Spleen (tissue), 11 donors: ENCODE data around the gene LEFTY2. TPM values are rescaled to one million over a fixed set of nuclear protein-coding genes. Genes with fewer than 3 reads are reported as not detected.

Experiments used
- DNase-seq: peaks from one replicate; pipeline ENCODE4 v3.0.0-alpha.2; 2020
- H3K27ac ChIP-seq, 8 donors: fragments of 200-600 bp; sonication (generic) in 7 of 8; 1 replicate in 4 of 8; 2 replicates in 4 of 8; pipeline versions ENCODE4 v1.5.0 to v1.8.0; 2016 to 2021; ENCODE audit warnings: inconsistent platforms in 4 of 8, mild to moderate bottlenecking in 4 of 8, moderate library complexity in 1 of 8
- H3K27me3 ChIP-seq, 7 donors: fragments of 200-600 bp; sonication (generic) in 6 of 7; replicated peaks in 1 of 7; 1 replicate in 4 of 7; 2 replicates in 3 of 7; pipeline versions ENCODE4 v1.5.0 to v1.8.0; 2016 to 2021; ENCODE audit warnings: inconsistent platforms in 3 of 7, mild to moderate bottlenecking in 1 of 7
- H3K36me3 ChIP-seq, 6 donors: fragments of 200-600 bp; sonication (generic) in 5 of 6; 1 replicate in 4 of 6; 2 replicates in 2 of 6; pipeline versions ENCODE4 v1.5.0 to v1.8.0; 2016 to 2021; ENCODE audit warnings: inconsistent platforms in 2 of 6
- H3K4me1 ChIP-seq, 6 donors: fragments of 200-600 bp; sonication (generic) in 5 of 6; 1 replicate in 3 of 6; 2 replicates in 3 of 6; pipeline versions ENCODE4 v1.5.0 to v1.8.0; 2016 to 2021; ENCODE audit warnings: inconsistent platforms in 3 of 6
- H3K4me3 ChIP-seq, 8 donors: fragments of 200-600 bp; sonication (generic) in 7 of 8; 1 replicate in 4 of 8; 2 replicates in 4 of 8; pipeline versions ENCODE4 v1.5.0 to v1.8.0; 2016 to 2021; ENCODE audit warnings: inconsistent platforms in 4 of 8, mild to moderate bottlenecking in 4 of 8, moderate library complexity in 2 of 8
- H3K9me3 ChIP-seq, 8 donors: fragments of 200-600 bp; sonication (generic) in 7 of 8; 1 replicate in 4 of 8; 2 replicates in 4 of 8; pipeline versions ENCODE4 v1.5.0 to v1.8.0; 2016 to 2021; ENCODE audit warnings: inconsistent platforms in 4 of 8
- CTCF ChIP-seq, 11 experiments: fragments of 200-600 bp in 7 of 11; fragments of 450-650 bp in 4 of 11; sonication (generic) in 4 of 11; IDR thresholded peaks in 8 of 11; conservative IDR thresholded peaks in 3 of 11; 1 replicate in 7 of 11; 2 replicates in 4 of 11; pipeline versions ENCODE4 v1.4.0 to v1.8.0; 2016 to 2021; ENCODE audit warnings: antibody characterized with exemption in 11 of 11, inconsistent platforms in 4 of 11, mild to moderate bottlenecking in 1 of 11
- POLR2A ChIP-seq, 3 donors: fragments of 450-650 bp; IDR thresholded peaks; one replicate each; pipeline ENCODE4 v1.5.1; 2017; ENCODE audit warnings: antibody characterized with exemption in 3 of 3, mild to moderate bottlenecking in 1 of 3
- POLR2AphosphoS5 ChIP-seq, 3 donors: sonication (generic); formaldehyde crosslinking; IDR thresholded peaks; one replicate each; pipeline ENCODE4 v1.5.1; 2017; ENCODE audit warnings: antibody characterized with exemption in 3 of 3
- WGBS, 5 donors: extraction: QIAGEN DNeasy Blood & Tissue Kit in 3 of 5; methylation state at CpG; one replicate each; pipeline versions ENCODE4 v1.1.5 to v1.1.7; 2013 to 2018; 5-methylcytosine and 5-hydroxymethylcytosine counted together
- intact Hi-C: fragments of 100-400 bp; cut with DNase I; formaldehyde crosslinking; loops from one replicate; pipeline ENCODE4 v1.15.0; 2023; ENCODE audit warnings: low total_unique reads
- polyA plus RNA-seq, 3 donors: library from polyadenylated mRNA; stranded (reverse); fragments of 200-250 nt; gene quantifications; one replicate each; pipeline ENCODE4 v1.2.1, GENCODE V29; 2013
- total RNA-seq, 7 donors: library from RNA; depleted of rRNA in 3 of 7; stranded (reverse); fragments of >200 nt in 3 of 7; fragmentation: NEBNext Ultra II Directional in 4 of 7; extraction: Animal tissue kit (Norgen Biotek cat#: 25700) in 4 of 7; gene quantifications; one replicate each; pipeline versions ENCODE4 v1.1.0 to v1.2.1, GENCODE V29; 2016 to 2021
- donor health status: healthy with polysubstance abuse.
- donor health status: DM: no; HTN: no; CAD: no; lungs with moderate emphysema.
- donor health status: DM: no; HTN: no; CAD: no.
- donor health status: Bipolar disorder and iron deficiency.
- donor health status: healthy.
- donor health status: DM: no; HTN: no; CAD: no.
- donor health status: DM: yes; HTN: yes; CAD: no.

Gene LEFTY2
- total and polyA plus RNA-seq, 10 donors: 0.06 to 0.65 (median 0.36) TPM; not detected in 4

DNA sequence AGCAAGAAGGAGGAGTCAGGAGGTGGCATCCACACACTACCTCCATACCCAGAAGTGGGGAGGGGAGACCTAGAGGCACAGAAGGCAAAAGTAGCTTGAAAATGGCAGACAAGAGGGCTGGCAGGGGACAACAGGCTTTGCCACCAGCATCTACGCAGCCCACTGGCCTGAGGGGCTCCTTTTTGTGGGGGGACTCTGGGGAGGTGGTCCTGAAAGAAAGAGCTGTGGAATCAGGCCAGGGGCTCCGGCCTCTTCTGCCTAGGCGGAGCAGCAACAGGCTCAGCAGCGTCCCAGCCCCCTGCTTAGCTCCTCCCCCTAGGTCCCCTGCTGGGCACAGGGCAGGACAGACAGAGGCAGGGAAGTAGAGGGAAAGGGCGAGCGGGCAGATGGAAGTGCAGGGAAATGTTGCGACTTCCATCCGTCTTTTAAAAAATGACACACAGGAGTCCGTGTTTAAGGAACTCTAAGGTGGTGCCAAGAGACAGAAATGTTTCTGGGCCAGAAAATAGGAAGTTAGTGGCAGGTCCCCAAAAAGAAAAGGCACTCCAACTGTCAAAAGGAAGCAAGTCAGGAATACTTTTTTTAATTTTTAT, 10.0 kb upstream of the LEFTY2 start:
- H3K36me3 ChIP-seq: no peaks in the 10 kb centered on the region
- H3K27ac ChIP-seq: no peak overlapping the region
- H3K4me1 ChIP-seq: no peaks in the 10 kb centered on the region
- H3K27me3 ChIP-seq: peaks cover 0 to 26% (median 0%) of the 10 kb centered on the region in 7 donors
- no peak for TF ChIP-seq POLR2AphosphoS5 (IDR thresholded peaks at IDR 0.05)
- TF ChIP-seq CTCF (IDR thresholded peaks at IDR 0.05 in 8 of 11, conservative IDR thresholded peaks at IDR 0.05 in 3 of 11): no peak
- no peak for TF ChIP-seq POLR2A (IDR thresholded peaks at IDR 0.05)
- H3K9me3 ChIP-seq: no peaks in the 10 kb centered on the region
- no peak overlapping the region for H3K4me3 ChIP-seq
- peak; percentile 57 for DNase-seq
- 33 to 54% (median 42%) methylated on average over 9 of the region's 9 CpGs for WGBS, 5 donors
- intact Hi-C loops: no loop called here

- no peak overlapping the region for H3K27ac ChIP-seq
- intact Hi-C loops: no loop called here
- H3K4me1 ChIP-seq: peaks cover 0 to 14% (median 9%) of the 10 kb centered on the region in 6 donors
- no peak overlapping the region for H3K4me3 ChIP-seq
- H3K36me3 ChIP-seq: no peaks in the 10 kb centered on the region
- H3K27me3 ChIP-seq: peaks cover 0 to 26% (median 0%) of the 10 kb centered on the region in 7 donors
- 40 to 63% (median 44%) methylated on average over 6 of the region's 6 CpGs for WGBS, 5 donors
- H3K9me3 ChIP-seq: no peaks in the 10 kb centered on the region
- DNase-seq: peak; percentile 24
- no peak for TF ChIP-seq POLR2AphosphoS5 (IDR thresholded peaks at IDR 0.05)
- no peak for TF ChIP-seq POLR2A (IDR thresholded peaks at IDR 0.05)
- no peak for TF ChIP-seq CTCF (IDR thresholded peaks at IDR 0.05 in 8 of 11, conservative IDR thresholded peaks at IDR 0.05 in 3 of 11)
Observed at GRCh38 chr1:225949041-225949440, 8.0 kb upstream of the LEFTY2 start.

- H3K27me3 ChIP-seq: peaks cover 0 to 20% (median 0%) of the 10 kb centered on the region in 7 donors
- peaks cover 0 to 22% (median 14%) of the 10 kb centered on the region in 6 donors for H3K4me1 ChIP-seq
- H3K9me3 ChIP-seq: no peaks in the 10 kb centered on the region
- no peak overlapping the region for H3K27ac ChIP-seq
- peak; percentile 4 for DNase-seq
- no peak for TF ChIP-seq POLR2AphosphoS5 (IDR thresholded peaks at IDR 0.05)
- no peak for TF ChIP-seq POLR2A (IDR thresholded peaks at IDR 0.05)
- no peak for TF ChIP-seq CTCF (IDR thresholded peaks at IDR 0.05 in 8 of 11, conservative IDR thresholded peaks at IDR 0.05 in 3 of 11)
- H3K36me3 ChIP-seq: no peaks in the 10 kb centered on the region
- intact Hi-C loops: no loop called here
- WGBS, 5 donors: 90 to 97% (median 94%) methylated on average over 5 of the region's 5 CpGs
- H3K4me3 ChIP-seq: no peak overlapping the region
Observed at GRCh38 chr1:225946803-225947202, 5.8 kb upstream of the LEFTY2 start.

DNA sequence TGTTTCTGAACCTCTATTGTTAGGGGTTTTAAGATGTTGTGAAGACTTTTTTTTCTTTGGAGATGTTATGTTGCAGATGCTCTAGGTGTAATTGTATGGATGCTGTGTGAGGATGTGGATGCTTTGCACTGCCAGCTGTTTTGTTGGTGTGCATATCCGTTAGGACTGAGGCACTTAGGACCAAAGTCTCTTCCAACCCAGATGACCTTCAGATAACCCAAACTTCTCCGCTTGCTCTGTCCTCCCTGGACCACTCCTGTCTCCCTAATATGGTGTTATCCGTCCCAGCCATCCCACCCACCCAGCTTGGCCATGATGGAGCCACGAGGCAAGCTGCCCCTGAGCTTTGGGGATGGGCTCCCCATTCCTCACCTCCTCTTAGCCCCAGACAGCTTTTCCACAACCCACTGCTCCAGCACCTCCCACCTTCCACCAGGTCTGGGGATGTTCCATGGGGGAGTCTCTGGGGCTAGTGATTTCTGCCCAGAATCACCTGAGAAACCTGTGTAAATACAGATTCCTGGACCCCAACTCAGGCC, 5.1 kb upstream of the LEFTY2 start:
- H3K27ac ChIP-seq: no peak overlapping the region
- DNase-seq: peak; percentile 15
- peaks cover 5 to 28% (median 17%) of the 10 kb centered on the region in 6 donors for H3K4me1 ChIP-seq
- TF ChIP-seq POLR2AphosphoS5 (IDR thresholded peaks at IDR 0.05): no peak
- intact Hi-C loops: no loop called here
- 67 to 89% (median 76%) methylated on average over 4 of the region's 4 CpGs for WGBS, 5 donors
- no peaks in the 10 kb centered on the region for H3K36me3 ChIP-seq
- peaks cover 0 to 13% (median 0%) of the 10 kb centered on the region in 7 donors for H3K27me3 ChIP-seq
- no peak overlapping the region for H3K4me3 ChIP-seq
- H3K9me3 ChIP-seq: no peaks in the 10 kb centered on the region
